Stimulated activated CD8-positive, alpha-beta memory T cell treated with anti-CD3 and anti-CD28 coated beads, Interleukin-7, amount 100 ng/mL, for 1 hour (primary cell): Measurements from ENCODE around the gene SEMA6D.

Experiments used
- DNase-seq, 2 donors: peaks; one replicate each; pipeline ENCODE4 v3.0.0-alpha.2; 2020; ENCODE audit warnings: low read depth in 2 of 2

The SEMA6D gene

DNA sequence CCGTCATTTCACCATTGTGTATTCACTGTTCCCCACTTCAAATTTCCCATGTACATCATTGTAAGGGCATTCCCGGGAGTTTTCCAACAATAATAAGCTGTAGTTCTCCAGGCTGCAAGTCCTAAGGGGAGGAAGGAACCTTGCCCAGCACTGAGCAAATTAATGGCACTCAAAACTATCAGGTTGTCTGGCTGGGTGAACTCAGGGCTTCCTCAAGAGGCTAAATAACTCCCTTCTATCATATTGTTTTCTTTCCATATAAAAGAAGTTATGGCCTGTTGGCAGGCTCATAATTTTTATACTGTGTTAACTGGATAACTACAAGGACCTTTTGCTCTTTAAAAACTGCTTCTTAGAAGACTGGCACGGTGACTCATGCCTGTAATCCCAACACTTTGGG is 71.4 kb downstream of the SEMA6D start:
- no peak for DNase-seq

DNA sequence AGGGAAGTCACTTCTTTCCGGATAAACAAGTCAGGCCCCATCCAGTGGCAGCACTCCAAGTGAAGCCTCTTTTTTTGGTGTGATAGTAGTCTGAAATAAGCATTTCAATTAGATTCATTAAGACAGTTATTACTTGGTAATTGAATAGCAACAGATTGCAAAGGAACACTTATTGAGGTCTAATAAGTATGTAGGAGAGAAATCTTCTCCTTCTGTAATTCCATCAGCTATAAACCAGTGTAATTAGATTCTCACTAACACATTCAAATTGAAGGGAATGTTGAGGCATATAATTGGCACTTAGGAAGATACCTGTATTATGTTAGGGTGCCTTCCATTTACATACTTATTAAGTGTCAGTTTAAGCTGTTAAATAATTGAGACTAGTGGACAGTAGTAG is 73.9 kb downstream of the SEMA6D start:
- DNase-seq = no peak

- DNase-seq = no peak
Measured at GRCh38 chr15:47792231-47792630, 74.9 kb downstream of the SEMA6D start.

DNA sequence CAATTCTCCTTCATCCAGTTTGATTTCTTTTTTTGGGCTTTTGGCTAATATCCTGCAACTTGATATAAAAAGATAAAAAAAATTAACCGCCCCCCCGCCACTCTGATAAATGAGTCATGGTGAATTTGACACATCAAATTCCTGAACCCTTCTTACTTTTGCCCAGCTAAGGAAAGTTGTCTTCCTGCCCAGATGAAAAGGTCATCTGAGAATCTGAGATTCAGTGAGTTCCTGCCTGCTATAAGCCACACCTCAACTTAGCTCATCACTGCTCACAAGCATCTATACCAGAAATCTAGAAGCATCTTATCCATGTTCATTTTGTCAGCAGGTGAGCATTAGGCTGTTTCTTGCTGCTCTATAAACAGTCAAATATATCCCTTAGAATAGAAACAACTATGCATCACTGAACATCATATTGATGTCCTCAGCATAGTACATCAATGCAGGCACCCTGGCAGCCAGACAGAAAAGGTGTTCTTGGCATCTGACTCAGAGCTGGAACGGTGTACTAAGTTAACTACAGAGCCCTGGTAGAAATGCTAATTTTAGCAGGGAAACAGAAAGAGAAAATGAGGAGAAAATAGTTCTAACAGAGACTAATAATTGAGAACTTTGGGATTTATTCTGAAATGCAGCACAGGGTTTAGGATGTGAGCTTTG is 77.1 kb downstream of the SEMA6D start:
- no peak for DNase-seq

- DNase-seq = no peak
Measured at GRCh38 chr15:47795864-47796263, 78.6 kb downstream of the SEMA6D start.

DNA sequence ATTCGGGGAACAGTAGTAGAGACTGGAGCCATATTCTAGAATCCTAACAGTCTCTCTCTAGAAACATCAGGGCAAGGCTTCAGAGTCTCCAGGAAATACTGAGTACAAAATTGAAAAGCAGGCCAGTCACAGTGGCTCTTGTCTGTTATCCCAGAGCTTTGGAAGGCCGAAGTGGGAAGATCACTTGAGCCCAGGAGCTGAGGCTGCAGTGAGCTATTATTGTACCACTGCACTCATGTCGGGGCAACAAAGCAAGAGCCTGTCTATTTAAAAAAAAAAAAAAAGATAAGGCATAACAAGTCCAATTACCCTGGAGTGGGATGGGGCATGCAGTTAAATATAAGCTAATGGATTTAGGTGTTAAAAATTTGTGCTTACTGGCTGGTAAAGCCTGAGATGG is 79.0 kb downstream of the SEMA6D start:
- no peak for DNase-seq

GRCh38 chr15:47796830-47797229 is 79.5 kb downstream of the SEMA6D start:
- no peak for DNase-seq

DNA sequence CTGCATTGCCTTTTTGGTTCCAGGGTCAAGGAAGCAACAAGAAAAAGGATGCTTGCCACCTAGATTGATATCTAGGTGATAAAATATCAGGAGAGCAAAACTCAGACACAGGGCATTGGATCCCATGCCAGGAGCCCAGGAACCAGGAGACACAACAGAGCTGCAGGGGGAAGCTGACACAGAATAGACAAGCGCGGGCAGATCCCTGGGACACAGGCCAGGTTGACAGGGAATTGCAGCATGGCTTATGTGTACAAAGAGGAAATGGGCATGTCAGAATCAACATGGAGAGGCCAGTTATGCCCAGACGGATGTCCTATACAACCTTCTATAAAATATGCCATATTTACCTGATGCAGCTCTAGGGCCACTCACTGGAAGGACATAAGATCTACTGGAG is 84.2 kb downstream of the SEMA6D start:
- no peak for DNase-seq

DNA sequence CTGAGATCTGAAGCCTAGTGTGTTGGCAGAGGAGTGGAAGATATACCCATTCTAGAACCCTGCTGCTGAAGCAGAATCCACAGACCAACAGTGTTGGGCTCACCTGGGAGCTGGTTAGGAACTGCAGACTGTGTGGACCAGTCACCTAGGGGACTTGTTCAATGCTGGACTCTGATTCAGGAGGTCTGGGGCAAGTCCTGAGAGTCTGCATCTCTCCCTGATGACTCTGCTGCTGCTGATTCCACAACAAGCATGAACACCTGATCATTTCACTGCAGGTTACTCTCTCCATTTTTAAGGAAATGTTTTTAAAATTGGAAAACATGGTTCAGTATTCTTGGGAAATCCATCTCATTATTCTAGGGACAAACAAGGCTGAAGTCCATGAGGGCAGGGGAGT is 84.9 kb downstream of the SEMA6D start:
- no peak for DNase-seq

GRCh38 chr15:47803767-47804166 is 86.5 kb downstream of the SEMA6D start:
- no peak for DNase-seq

DNA sequence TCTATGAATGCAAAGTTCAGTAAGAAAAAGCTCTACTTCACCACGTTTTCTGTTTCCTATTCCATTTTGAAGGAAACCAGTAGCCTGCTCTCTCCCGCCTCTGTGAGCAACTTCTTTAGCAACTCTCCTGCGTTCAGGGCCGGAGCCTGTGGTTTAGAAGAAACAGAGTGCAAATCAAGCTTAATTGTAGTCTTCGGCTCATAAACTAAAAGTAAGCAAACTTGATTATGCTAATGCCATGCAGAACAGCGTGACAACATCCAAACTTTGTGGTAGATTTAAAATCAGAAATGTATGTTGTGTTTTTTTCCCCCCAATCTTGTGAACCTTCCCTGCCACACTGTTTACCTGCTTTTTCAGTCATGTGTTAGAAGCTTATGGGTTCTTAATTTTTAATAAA is 87.4 kb downstream of the SEMA6D start:
- DNase-seq = no peak

GRCh38 chr15:47806008-47806407 is 88.7 kb downstream of the SEMA6D start:
- DNase-seq = no peak

DNA sequence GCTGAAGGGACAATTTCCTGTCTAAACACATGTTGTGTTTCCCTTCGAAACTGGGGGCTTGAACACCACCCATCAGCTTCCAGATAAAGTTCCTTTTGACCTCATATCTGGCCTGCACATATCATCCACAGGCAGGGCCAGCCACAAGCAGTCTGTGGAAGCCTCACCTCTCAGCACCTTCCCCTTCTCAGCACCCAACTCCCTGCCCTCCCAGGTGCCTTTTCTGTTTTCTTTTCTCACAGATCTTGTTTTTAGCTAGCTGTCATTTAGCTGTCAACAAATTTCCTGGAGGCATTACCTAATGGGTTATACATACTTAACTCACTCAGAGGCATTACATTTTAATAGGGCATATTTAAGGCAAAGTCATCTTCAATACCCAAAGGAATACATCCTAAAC is 93.9 kb downstream of the SEMA6D start:
- DNase-seq = no peak

DNA sequence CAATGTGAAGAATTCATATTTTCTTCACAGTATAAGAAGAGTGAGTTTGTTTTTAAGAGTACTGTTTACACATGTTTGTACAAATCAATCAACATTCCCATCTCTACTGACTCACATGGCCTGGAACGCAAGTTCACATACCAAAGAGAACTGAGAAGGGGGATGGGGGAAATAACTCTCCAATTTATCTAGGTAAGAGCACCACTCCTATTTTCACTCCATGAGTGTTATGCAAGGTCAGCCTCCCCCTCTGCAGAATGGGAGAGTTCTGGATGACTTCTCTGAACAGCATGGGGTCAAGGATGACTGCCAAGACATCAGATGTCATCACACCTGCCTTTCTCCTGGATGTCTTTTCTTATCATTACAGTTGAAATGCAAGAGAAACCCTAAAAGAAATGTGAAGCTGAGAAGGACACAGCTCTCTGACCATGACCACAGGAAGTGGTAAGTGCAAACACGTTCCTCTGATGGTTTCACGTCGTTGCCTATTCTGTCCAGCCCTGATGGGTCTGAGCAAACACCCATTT is 95.2 kb downstream of the SEMA6D start:
- no peak for DNase-seq

- DNase-seq = no peak
Measured at GRCh38 chr15:47813748-47814384, 96.6 kb downstream of the SEMA6D start.

DNA sequence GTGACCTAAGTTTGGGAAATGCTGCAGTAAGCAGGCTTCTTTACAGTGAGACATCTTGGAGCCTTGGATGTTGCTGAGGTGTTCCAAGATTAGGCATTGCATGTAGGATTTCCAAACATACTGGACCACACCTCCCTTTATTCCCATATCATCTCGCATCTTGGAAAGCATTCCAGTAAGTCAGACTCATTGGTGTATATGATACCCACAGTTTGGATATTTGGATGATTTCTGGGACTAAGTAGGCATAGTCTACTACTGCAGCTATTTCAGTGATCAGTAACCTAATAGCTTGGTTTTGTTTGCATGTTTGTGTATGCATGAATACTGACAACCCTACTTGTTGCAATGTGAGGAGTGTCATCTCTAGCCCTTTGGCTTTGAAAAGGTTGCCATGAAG is 97.3 kb downstream of the SEMA6D start:
- no peak for DNase-seq

- DNase-seq = no peak
Measured at GRCh38 chr15:47817969-47818548, 100.8 kb downstream of the SEMA6D start.

GRCh38 chr15:47819158-47819557 is 101.9 kb downstream of the SEMA6D start:
- no peak for DNase-seq

- DNase-seq = no peak
Measured at GRCh38 chr15:47820057-47820746, 102.9 kb downstream of the SEMA6D start.

DNA sequence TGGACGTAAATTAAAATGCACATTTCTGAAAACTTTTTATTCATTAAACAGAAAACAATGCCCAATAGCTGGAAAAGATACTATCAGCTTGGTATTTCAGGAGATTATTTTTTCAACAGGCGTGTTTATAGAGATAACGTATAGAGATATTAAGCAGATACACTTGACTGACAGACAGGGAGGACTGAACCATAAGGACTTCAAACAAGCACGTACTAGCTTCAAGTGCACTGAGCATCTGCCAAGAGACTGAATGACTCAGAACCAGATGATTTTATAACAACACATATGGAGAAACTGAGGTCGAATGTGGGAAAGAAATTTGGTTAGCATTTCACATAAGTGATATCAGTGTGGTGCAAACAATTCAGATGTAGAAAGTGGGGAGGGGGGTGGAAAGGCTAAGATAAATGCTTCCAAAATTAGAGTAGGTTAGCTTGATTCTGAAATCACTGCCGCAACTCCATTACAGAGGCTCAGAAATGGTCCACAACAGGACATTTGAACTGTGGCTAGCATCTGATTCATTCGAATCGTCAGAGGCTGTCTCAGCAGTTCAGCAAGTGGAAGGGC is 103.5 kb downstream of the SEMA6D start:
- no peak for DNase-seq

DNA sequence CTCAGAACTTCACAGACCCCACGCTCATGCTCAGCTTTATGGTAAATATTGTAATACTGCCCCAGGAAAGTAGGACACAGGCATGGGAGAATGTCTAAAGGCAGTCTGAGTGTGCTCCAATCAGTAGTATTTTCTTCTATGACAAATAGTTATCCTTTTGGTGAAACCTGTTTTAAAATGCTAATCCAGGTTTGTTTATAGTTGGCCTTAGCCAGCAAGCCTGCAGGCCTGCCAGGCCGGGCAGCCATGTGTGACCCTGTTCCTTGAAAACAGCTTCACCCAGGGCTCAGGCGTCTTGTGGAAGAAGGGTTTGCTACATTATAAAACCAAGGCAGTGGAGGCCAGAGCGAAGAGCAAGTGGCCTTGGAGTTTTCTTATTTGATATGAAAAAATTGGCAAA is 104.7 kb downstream of the SEMA6D start:
- DNase-seq = no peak
